Measurements from ENCODE around the gene ST6GALNAC3.

DNA sequence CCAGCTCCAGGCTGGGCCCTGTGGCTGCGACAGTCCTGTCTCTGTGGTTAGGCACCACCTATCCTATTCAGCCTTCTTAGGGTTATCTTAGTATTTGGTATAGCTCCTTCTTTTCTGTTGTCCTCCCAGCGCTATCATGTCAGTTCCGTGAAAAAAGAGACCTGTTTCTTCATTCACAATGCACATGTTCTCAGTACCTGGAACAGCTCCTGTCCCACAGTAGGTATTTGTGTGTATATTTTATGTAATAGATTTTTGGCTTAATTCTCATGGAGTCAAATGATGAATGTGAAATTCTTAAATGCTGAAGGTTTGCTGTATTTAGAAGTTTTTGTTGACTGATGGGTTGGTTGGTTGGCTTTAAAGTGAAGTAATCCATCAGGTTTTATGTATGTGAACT, 279.7 kb downstream of the ST6GALNAC3 start:
- TF ChIP-seq, protein P1, sequence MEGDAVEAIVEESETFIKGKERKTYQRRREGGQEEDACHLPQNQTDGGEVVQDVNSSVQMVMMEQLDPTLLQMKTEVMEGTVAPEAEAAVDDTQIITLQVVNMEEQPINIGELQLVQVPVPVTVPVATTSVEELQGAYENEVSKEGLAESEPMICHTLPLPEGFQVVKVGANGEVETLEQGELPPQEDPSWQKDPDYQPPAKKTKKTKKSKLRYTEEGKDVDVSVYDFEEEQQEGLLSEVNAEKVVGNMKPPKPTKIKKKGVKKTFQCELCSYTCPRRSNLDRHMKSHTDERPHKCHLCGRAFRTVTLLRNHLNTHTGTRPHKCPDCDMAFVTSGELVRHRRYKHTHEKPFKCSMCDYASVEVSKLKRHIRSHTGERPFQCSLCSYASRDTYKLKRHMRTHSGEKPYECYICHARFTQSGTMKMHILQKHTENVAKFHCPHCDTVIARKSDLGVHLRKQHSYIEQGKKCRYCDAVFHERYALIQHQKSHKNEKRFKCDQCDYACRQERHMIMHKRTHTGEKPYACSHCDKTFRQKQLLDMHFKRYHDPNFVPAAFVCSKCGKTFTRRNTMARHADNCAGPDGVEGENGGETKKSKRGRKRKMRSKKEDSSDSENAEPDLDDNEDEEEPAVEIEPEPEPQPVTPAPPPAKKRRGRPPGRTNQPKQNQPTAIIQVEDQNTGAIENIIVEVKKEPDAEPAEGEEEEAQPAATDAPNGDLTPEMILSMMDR (IDR thresholded peaks at IDR 0.05; ENCODE audit: low read depth, low read length, poor library complexity, severe bottlenecking), result no peak
- TF ChIP-seq EZH2phosphoT487 (IDR thresholded peaks at IDR 0.05; ENCODE audit: borderline replicate concordance, low read length), result no peak
